GM21825 (cell line): ENCODE measurements around the gene MPST.

ENCODE experiments used
- ATAC-seq: cut with Tn5 transposase; IDR thresholded peaks from one replicate; pipeline ENCODE4 v1.9.1; 2021; ENCODE audit warnings: mild to moderate bottlenecking, moderate library complexity; ENCODE audit not compliant: unreplicated experiment

MPST gene

GRCh38 chr22:37021710-37022482, 2.4 kb downstream of the MPST start:
- no peak for ATAC-seq

- ATAC-seq = no peak
Measured at GRCh38 chr22:37022483-37023337, 3.2 kb downstream of the MPST start.

- ATAC-seq = no peak
Measured at GRCh38 chr22:37023743-37024338, 4.3 kb downstream of the MPST start.

- ATAC-seq = no peak
Measured at GRCh38 chr22:37024339-37025157, 5.0 kb downstream of the MPST start.

- ATAC-seq = no peak
Measured at GRCh38 chr22:37025500-37026070, 6.0 kb downstream of the MPST start.

- no peak for ATAC-seq
Measured at GRCh38 chr22:37026325-37026724, 6.8 kb downstream of the MPST start.

- no peak for ATAC-seq
Measured at GRCh38 chr22:37027556-37027955, 8.0 kb downstream of the MPST start.

GRCh38 chr22:37028692-37029674, 9.4 kb downstream of the MPST start:
- no peak for ATAC-seq

GRCh38 chr22:37030560-37031281, 11.2 kb downstream of the MPST start:
- ATAC-seq = no peak

- no peak for ATAC-seq
Measured at GRCh38 chr22:37032134-37032534, 12.6 kb downstream of the MPST start.

GRCh38 chr22:37032535-37033460, 13.3 kb downstream of the MPST start:
- no peak for ATAC-seq

- no peak for ATAC-seq
Measured at GRCh38 chr22:37033605-37034430, 14.3 kb downstream of the MPST start.

- ATAC-seq = no peak
Measured at GRCh38 chr22:37036655-37037377, 17.3 kb downstream of the MPST start.

GRCh38 chr22:37037669-37038068, 18.1 kb downstream of the MPST start:
- ATAC-seq = no peak

- no peak for ATAC-seq
Measured at GRCh38 chr22:37039466-37039865, 19.9 kb downstream of the MPST start.

GRCh38 chr22:37043209-37043827, 23.8 kb downstream of the MPST start:
- no peak for ATAC-seq
